GM12864 (cell line): Measurements from ENCODE around the gene ZNF839.
A peak's percentile ranks its signal among the peaks of the same experiment; 100 is the strongest.

ENCODE experiments used
- DNase-seq: peaks from one replicate; pipeline ENCODE4 v3.0.0-alpha.2; 2011; ENCODE audit warnings: low read depth
- H3K4me3 ChIP-seq: 2 replicates; pipeline ENCODE4 v1.5.1; 2011; ENCODE audit warnings: mild to moderate bottlenecking, low read depth, low read length, control low read depth
- CTCF ChIP-seq: IDR thresholded peaks from 2 replicates; pipeline ENCODE4 v1.5.1; 2011; ENCODE audit warnings: low read depth, mild to moderate bottlenecking, moderate library complexity, low read length, control low read depth, inconsistent platforms; ENCODE audit errors: missing control alignments

ZNF839 gene

GRCh38 chr14:102319351-102320032 is at the start of gene ZNF839:
ZNF839 (plus strand) TSS chr14:102319746; CDS start chr14:102319766, 20 bp downstream.
- DNase-seq = no peak
- TF ChIP-seq CTCF = no peak
- peak within 1 kb of the TSS; percentile 81 for H3K4me3 ChIP-seq

DNA sequence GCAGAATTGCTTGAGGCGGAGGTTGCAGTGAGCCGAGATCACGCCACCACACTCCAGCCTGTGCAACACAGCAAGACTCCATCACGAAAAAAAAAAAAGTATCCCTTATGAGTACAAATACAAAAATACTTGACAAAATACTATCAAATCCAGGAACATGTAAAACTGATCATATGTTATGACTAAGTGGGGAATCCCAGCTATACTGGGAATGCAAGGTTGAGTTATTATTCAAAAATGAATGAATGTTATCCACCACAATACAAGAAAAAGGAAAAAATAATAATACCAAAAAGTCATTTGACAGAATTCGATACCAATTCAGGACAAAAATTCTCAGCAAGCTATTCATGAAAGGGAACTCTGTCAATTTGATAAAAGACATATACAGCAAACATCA is 47.2 kb upstream of the ZNF839 start:
- no peak overlapping the region for H3K4me3 ChIP-seq
- no peak for TF ChIP-seq CTCF
- no peak for DNase-seq

- H3K4me3 ChIP-seq = no peak overlapping the region
- TF ChIP-seq CTCF = no peak
- no peak for DNase-seq
Measured at GRCh38 chr14:102275866-102276265, 43.7 kb upstream of the ZNF839 start.

DNA sequence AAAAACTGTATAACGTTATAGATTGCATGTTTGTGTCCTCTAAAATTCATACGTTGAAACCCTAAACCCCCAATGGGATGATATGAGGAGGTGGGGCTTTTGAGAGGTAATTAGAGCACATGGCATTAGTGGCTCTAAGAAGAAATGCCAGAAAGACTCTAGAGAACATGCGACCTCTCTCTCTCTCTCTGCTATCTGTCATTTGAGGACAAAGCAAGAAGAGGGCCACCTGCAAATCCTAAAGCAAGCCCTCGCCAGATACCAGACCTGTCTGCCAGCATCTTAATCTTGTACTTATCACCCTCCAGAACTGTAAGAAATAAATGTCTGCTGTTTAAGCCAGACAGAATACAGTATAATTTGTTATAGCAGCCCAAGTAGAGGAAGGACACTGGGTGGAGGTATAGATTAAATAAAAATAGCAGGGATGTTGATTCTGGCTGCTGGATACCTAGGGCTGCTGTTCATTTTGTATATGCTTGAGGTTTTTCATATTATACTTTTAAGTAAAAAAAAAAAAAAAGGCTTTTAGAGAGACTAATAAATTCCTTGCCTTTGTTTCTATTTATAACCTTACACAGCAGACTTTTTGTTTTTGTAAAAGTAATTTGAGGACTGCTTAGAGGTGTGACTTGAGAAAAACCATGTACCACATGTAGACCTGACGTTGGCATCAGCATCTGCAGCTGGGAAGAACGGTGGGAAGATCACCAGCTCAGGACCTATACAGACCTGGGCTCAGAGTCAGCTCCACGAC is 41.5 kb upstream of the ZNF839 start:
- DNase-seq = no peak
- no peak overlapping the region for H3K4me3 ChIP-seq
- TF ChIP-seq CTCF = no peak

DNA sequence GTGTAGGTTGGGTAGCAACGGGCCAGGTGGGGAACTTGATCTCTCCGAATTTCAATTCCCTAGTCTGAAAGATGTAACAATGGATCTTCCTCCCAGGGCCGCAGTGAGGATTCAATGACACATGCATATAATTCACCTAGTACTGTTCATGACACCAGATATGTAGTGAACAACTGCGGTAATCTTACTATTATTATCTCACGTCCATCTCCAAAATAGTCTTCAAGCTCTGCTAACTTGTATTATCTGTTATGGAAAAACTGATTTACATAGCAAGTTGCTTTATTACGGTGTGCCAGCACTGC is 41.0 kb upstream of the ZNF839 start:
- no peak for DNase-seq

DNA sequence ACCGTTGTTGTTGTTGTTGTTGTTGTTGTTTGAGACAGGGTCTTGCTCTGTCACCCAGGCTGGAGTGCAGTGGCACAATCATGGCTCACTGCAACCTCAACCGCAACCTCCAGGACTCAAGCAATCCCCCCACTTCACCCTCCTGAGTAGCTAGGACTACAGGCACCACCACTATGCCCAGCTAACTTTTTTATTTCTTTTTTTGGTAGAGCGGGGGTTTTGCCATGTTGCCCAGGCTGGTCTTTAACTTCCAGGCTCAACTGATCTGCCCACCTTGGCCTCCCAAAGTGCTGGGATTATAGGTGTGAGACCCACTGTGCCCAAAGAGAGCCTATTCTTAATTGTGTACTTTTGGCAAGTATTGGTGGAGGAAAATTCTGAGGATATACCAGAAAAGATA is 40.3 kb upstream of the ZNF839 start:
- no peak for DNase-seq
- no peak overlapping the region for H3K4me3 ChIP-seq
- TF ChIP-seq CTCF = no peak

More for the DNA sequence above, 41.0 kb upstream of the ZNF839 start:
- no peak overlapping the region for H3K4me3 ChIP-seq
- no peak for TF ChIP-seq CTCF
